ENCODE results near the gene STK10.

STK10 gene

DNA sequence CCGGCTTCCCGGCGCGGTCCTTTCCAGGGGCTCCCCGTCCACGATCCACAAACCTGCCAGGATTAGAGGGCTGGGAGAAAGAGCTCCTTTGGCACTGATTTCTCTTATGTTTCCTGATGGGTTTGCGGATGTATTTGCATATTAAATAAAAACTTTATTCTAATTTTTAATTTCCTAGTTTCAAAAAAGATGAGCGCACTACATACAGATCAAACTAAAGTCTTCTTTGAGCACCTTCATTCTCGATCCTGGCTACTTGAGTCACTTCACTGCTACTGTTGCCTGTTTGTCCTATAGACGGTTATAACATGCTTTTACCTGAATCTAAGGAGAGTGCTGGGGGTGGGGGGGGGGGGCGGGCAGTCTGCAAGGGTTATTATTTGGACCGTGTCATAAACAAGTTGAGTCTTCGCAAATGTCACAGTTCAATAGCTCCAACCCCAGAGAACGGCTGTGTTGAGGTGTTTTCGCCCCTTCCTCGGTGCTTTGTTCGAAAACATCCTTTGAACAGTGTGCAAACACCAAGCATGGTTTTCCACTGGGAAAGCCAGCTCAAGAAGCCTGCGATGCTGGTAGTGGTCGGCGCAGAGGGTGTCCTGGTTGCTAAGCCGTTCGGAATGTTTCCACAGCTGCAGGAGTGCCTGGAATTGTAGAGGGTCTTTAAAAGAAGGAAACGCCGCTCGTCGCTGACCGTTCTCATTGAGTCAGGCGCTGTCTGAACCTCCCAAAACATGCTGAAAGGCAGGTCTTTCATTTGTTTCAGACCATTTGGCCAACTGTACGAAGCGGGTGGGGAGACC, 1.1 kb upstream of the STK10 start:
- DNase-seq: no peak

DNA sequence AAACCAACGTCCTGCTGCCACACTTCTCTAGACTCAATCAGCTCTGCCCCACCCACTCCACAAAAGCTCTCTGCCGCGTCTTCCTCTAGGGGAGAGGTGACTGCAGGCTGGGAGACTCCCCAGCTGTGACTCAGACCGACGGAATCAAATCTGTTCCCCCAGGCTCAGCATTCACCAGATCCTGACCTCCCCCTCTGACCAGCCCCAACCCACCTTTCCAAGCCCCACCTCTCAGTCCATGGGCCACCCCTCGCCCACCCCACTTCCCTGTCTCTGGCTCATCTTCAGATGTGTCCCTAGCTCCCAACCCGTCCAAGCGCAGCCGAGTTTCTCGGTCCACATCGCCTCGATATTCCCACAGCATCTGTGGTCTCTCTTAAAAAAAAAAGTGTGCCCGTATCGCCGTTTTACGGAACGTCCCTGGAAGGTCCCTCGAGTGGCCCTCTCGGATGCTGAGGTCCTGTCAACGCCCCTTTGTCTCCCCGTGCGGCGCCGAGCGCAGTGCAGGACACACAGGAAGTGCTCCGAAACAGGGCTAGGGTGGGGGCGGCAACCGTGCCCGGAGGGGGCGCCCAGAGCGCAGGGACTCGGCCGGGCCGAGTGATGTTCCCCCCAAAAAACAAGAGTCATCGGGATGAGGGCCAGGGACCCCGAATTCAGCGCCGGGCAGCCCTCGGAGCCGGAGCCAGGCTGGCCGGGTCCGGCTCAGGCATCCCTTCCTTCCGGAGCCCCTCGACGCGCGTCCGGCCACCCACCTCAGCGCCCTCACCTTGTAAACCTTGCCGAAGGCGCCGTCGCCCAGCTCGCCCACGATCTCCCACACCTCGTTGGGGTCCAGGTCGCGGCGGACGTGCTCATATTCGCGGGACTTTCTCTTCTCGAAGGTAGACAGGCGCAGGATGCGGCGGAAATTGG, 649 bp downstream of the STK10 start:
- DNase-seq: no peak

- no peak for DNase-seq
These were observed 1.8 kb downstream of the STK10 start for GRCh38 chr5:172186114-172186695.

GRCh38 chr5:172185096-172185461, 2.9 kb downstream of the STK10 start:
- no peak for DNase-seq

DNA sequence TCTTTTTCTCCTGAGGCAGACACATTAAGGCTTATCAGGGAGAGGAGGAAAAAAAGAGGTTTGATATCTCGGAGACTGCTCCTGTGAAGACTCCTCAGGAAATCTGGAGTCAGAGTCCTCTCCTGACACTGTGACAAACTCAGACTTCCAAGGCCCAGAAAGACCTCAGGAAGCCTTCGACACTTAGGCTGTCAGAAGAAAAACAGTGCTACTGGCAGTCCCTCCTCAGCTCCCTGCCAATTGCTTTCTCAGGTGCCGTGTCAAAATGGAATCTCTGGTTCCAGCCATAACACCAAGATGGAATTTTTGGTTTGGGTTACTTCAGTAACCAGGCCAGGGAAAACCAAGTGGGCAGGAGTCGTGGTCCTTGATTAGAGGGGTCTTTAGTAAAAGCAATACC, 4.1 kb downstream of the STK10 start:
- no peak for DNase-seq

- DNase-seq: no peak
These were observed 5.7 kb downstream of the STK10 start for GRCh38 chr5:172182291-172182690.

GRCh38 chr5:172180936-172181335, 7.1 kb downstream of the STK10 start:
- no peak for DNase-seq

DNA sequence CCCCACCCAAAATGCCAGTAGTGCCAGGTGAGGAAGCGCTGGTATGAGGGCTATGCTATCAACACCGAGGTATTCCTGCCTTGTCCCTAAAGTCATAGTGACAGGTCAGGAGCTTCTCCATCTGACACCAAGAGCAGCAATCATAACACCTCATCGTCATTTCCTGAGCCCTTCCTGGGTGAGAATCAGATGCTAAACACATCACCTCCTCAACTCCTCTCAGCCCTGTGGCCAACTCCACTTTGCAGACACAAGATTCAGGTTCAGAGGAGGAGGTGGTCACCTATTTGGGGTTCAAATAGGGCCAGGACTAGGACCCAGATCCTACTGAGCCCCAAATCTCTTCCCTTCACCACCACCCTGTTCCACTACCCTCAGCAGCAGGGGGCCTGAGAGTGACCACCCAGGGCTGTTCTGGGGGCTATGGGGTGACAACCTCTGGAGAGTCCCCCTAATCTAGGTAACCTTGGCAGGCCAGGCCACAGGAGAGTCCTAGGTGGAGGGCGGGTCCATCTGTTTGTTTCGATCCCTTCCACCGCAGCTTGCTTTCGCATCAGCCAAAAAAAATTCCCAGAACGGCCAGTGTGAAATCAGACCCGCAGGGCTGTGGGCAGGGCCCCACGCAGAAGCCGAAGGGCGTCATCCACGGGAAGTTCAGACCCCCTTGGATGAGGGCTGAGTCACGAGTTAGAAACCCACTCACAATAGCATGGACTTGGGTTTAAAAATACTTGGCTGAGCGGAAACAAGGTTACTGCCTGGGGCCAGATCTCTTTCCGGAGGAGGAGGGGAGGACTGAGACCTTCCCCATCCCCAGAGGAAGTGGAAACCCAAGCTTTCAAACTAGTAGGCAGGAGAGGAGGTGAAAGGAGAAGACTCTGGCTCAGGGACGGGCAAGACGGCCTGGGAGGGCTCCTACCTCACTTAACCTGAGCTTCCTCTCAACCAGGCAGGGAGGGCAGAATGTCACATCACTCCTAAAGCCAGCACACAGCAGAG, 8.7 kb downstream of the STK10 start:
- DNase-seq: no peak

DNA sequence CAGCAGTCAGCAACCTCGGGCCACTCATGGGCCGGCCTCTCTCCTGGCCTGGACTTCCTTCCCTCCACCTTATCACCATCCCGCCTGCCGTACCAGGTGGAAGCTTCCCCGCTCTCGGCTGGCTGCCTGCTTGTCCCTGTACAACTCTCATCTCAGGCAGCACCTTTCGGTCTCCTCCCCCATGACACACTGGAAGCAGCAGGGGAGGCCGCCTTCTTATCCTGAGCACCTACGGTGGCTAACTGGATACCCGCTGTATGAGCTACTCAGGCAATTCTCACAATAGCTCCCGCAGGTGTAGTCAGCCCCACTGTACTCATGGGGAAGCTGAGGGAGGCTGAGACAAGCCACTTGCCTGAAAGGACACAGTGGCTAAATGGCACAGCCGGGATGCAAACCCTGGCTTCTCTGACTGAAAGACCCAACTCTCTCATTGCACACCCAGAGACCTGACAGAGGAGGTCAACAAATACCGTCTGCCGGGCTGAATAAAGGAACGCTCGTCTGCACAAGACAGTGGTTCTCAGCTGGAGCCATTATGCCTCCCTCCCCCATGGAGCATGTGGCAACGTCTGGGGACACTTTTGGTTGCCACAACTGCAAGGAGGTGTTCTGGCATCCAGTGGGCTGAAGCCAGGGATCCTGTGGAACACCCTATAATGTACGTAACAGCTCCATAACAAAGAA, 9.6 kb downstream of the STK10 start:
- no peak for DNase-seq

GRCh38 chr5:172177176-172177575, 10.8 kb downstream of the STK10 start:
- no peak for DNase-seq

- no peak for DNase-seq
These were observed 12.7 kb downstream of the STK10 start for GRCh38 chr5:172175263-172175719.

DNA sequence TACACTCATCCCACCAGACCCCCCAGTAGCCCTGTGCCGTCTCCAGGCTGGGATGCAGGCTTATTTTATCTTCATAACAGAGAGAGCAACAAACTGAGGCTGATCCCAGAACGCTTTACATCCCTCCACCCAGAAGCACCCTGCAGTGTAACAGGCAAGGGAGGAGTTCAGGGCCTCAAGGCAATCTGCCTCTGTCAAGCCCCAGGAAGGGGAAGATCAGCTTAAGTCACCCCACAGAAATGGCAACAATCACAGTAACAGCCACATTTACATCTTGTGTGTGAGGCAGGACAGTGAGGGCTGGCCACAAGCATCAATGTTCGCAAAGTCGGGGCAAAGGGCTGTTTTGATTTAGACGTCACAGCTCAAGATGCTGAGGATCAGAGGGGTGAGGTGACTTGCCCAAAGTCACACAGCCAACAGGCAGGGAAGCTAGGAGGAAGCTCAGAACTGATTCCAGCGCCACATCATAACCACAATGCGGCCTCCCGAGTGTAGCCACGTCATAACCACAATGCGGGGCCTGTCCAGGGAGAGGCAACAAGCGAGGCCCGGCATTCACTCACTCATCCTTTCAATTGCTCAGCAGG, 14.4 kb downstream of the STK10 start:
- no peak for DNase-seq

DNA sequence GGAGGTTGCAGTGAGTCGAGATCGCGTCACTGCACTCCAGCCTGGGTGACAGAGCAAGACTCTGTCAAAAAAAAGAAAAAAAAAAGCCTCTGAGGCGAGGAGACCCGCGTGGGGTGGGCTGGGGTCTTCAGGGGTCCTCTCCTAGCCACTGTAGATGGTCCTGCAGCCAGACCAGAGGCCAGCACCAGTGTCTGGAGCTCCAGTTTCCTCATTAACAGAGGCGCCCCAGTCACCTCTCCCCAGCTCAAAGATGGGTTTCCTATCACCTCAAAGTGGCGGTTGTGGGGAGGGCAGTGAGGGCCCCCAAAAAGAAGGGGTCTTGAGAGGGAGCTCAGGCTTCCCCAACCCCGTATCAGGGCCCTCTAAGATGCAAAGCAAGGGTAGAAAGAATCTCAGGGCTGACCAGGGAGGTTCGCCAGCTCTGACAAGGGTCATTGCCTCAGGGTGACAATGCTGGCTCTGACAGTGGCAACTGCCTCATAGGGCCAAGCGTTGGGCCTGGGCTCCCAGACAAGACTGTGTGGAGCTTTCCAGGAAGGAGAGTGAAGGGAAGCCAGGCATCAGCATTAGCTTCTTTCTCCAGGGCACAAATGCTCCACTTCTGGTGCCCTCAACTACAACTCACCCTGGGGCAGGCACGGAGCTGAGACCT, 15.0 kb downstream of the STK10 start:
- no peak for DNase-seq

DNA sequence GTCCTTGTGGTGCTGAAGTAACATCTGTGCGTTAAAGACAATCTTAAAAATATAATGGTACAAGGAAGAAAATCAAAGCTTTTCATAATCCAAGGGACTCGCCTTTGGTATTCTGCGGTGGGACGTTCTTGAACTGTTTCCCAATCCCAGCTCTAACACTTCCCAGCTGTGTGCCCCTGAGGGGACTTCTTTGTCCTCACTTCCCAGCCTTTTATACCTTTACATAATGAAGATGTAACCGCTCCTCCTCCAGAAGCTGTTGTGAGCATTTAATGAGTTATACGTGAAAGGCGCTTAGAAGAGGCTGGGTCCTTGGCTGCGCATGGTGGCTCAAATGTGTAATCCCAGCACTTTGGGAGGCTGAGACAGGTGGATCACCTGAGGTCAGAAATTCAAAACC, 16.9 kb downstream of the STK10 start:
- no peak for DNase-seq

GRCh38 chr5:172170251-172170701, 17.7 kb downstream of the STK10 start:
- no peak for DNase-seq

DNA sequence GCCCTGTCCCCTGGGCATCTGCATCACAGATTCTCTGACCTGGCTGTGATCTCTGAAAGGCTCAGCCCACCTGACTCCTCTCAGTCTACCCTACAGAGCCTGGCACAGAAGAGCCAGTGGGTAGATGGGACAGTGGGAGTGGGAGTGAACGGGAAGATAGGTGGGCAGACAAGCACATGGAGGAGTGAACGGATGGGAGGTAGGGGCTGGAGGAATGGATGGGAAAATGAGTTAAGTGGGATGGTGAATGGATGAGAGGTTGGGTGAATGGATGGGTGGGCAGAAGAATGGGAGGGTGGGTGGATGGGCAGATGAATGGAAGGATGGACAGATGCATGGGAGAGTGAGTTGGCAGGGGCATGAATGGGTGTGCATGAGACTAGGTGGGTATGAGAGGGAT, 18.8 kb downstream of the STK10 start:
- no peak for DNase-seq

DNA sequence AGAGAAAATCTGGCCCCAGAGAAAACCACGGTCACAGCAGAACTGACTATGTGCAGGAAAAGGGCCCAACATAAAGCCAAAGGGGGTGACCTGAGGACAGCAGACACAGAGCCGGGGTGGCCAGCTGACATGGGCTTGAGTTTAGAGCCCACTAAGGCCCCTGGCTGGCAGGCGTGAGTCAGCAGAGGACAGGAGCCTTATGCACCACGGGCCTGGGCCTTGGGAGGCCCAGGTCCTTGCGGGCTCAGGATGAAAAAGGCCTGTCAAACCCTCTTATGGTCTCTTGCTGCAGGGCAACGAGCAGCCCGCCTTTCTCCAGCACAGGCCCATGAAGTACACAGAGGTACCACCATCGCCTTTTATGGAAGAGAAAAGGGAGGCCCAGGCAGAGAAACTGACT, 19.7 kb downstream of the STK10 start:
- no peak for DNase-seq

GRCh38 chr5:172167895-172168294, 20.1 kb downstream of the STK10 start:
- DNase-seq: no peak

- no peak for DNase-seq
These were observed 21.8 kb downstream of the STK10 start for GRCh38 chr5:172166030-172166826.

DNA sequence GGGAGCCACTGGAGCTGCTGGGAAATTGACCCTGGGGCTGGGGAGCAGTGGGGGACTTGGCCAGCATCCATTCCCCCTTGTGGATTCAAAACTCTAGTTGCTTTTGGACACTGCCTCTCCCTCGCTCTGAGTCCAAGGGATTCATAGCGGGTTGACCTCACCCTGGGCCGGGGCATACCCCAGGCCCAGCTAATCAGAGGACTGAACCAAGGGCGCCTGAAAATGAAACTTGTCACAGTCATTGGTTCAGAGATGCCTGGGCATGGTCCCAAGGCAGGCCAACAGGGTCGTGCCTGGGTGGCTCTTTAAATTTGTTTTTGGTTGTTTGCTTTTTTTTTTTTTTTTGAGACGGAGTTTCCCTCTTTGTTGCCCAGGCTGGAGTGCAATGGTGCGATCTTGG, 22.6 kb downstream of the STK10 start:
- DNase-seq: no peak

All from DMS 273 treated with DMSO at 0.1 percent for 48 hours (cell line).